Gastroesophageal sphincter (tissue), 4 donors: ENCODE results near the gene MAZ. TPM values are rescaled to one million over a fixed set of nuclear protein-coding genes. Genes with fewer than 3 reads are reported as not detected.
"Not testable (repeated sequence)": the region's sequence is repeated elsewhere in the genome, so short reads cannot be mapped to it uniquely, and the experiment has no call there.

Experiments used
- ATAC-seq: fragments of 150-250 bp; one replicate; pipeline ENCODE4 v1.9.1; 2016; ENCODE audit warnings: mild to moderate bottlenecking, moderate library complexity
- H3K27ac ChIP-seq, 4 donors: fragments of 200-600 bp; sonication (generic) in 3 of 4; 1 replicate in 3 of 4; 2 replicates in 1 of 4; pipeline ENCODE4 v1.5.1; 2016 to 2019
- H3K27me3 ChIP-seq: fragments of 200-600 bp; sonication (generic); one replicate; pipeline ENCODE4 v1.5.1; 2019
- H3K36me3 ChIP-seq, 2 donors: fragments of 200-600 bp; sonication (generic); one replicate each; pipeline ENCODE4 v1.5.1; 2019; ENCODE audit warnings: control low read depth in 1 of 2
- H3K4me1 ChIP-seq, 3 donors: fragments of 200-600 bp; sonication (generic); 1 replicate in 2 of 3; 2 replicates in 1 of 3; pipeline ENCODE4 v1.5.1; 2016 to 2019; ENCODE audit warnings: control low read depth in 2 of 3
- H3K4me3 ChIP-seq, 2 donors: fragments of 200-600 bp; sonication (generic); one replicate each; pipeline ENCODE4 v1.5.1; 2019; ENCODE audit warnings: mild to moderate bottlenecking in 1 of 2, moderate library complexity in 1 of 2
- H3K9me3 ChIP-seq, 3 donors: fragments of 200-600 bp; sonication (generic); one replicate each; pipeline ENCODE4 v1.5.1; 2017 to 2019; ENCODE audit warnings: control low read depth in 2 of 3
- EP300 ChIP-seq: sonication (generic); formaldehyde crosslinking; IDR thresholded peaks from one replicate; pipeline ENCODE4 v1.6.1; 2017; ENCODE audit warnings: antibody characterized with exemption, mild to moderate bottlenecking
- POLR2A ChIP-seq, 2 donors: fragments of 450-650 bp; IDR thresholded peaks; one replicate each; pipeline ENCODE4 v1.6.1; 2017; ENCODE audit warnings: antibody characterized with exemption in 2 of 2, mild to moderate bottlenecking in 2 of 2, moderate library complexity in 1 of 2
- POLR2AphosphoS5 ChIP-seq: sonication (generic); formaldehyde crosslinking; IDR thresholded peaks from one replicate; pipeline ENCODE4 v1.6.1; 2017; ENCODE audit warnings: antibody characterized with exemption
- WGBS, 2 donors: methylation state at CpG; one replicate each; pipeline ENCODE4 v1.1.5; 2018; ENCODE audit warnings: low coverage in 1 of 2; 5-methylcytosine and 5-hydroxymethylcytosine counted together
- total RNA-seq, 4 donors: library from RNA; depleted of rRNA; stranded (reverse); fragments of >200 nt; gene quantifications; one replicate each; pipeline ENCODE4 v1.1.0, GENCODE V29; 2016
- TF ChIP-seq, protein P1 (sequence below), 4 experiments: fragments of 200-600 bp in 2 of 4; fragments of 450-650 bp in 2 of 4; sonication (generic) in 1 of 4; IDR thresholded peaks; one replicate each; pipeline ENCODE4 v1.5.1; 2017 to 2019; ENCODE audit warnings: antibody characterized with exemption in 4 of 4, mild to moderate bottlenecking in 2 of 4, moderate library complexity in 2 of 4

The MAZ gene
- total RNA-seq, 4 donors from 2014 or later: 86.3 to 212 (median 116) TPM

DNA sequence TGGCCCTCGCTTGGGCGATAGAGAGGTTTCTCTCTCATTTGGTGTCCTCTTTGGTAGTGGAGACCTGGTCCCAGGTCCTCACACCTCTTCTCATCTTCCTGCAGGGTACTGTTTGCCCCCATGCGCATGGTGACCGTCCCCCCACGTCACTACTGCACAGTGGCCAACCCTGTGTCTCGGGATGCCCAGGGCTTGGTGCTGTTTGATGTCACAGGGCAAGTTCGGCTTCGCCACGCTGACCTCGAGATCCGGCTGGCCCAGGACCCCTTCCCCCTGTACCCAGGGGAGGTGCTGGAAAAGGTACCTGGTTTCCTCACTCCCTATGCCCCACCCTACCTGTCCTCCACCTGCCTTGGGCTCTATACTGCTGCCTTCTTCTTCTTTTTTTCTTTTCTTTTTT is 24.4 kb downstream of the MAZ start:
- TF ChIP-seq POLR2A (IDR thresholded peaks at IDR 0.05) (no peak), EP300 (no peak), POLR2AphosphoS5 (no peak)
- TF ChIP-seq, protein P1, sequence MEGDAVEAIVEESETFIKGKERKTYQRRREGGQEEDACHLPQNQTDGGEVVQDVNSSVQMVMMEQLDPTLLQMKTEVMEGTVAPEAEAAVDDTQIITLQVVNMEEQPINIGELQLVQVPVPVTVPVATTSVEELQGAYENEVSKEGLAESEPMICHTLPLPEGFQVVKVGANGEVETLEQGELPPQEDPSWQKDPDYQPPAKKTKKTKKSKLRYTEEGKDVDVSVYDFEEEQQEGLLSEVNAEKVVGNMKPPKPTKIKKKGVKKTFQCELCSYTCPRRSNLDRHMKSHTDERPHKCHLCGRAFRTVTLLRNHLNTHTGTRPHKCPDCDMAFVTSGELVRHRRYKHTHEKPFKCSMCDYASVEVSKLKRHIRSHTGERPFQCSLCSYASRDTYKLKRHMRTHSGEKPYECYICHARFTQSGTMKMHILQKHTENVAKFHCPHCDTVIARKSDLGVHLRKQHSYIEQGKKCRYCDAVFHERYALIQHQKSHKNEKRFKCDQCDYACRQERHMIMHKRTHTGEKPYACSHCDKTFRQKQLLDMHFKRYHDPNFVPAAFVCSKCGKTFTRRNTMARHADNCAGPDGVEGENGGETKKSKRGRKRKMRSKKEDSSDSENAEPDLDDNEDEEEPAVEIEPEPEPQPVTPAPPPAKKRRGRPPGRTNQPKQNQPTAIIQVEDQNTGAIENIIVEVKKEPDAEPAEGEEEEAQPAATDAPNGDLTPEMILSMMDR (IDR thresholded peaks at IDR 0.05): no peak
- no peak overlapping the region for H3K4me3 ChIP-seq
- no peak for ATAC-seq
- H3K27ac ChIP-seq: no peak overlapping the region
- 63 to 89% methylated on average over 2 of the region's 11 CpGs for WGBS, 2 donors
- no peaks in the 10 kb centered on the region for H3K27me3 ChIP-seq
- no peaks in the 10 kb centered on the region for H3K9me3 ChIP-seq
- H3K4me1 ChIP-seq: peaks cover 0 to 40% (median 4%) of the 10 kb centered on the region in 3 donors
- H3K36me3 ChIP-seq: peaks cover 0 to 63% of the 10 kb centered on the region in 2 donors

DNA sequence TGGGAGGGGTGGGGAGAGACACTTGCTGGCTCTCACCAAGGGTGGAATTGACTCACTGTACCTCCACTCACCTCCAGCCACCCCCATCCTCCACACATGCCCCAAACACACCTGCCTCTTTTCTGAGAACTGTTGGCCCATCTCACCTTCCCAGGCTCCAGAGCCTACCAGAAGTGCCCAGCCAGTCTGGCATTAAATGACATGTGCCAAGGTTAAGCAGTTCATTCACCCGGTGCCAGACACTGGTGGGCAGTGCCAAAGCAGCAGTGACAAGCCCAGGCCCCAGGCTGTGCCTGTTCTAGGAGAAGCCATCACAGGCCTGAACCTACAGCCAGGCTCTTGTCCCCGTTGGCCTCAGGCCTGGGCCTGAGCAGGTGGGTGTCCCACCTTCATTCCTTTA is 25.2 kb downstream of the MAZ start:
- Histone ChIP-seq H3K9me3 (no peaks in the 10 kb centered on the region), H3K4me1 (peaks cover 0 to 33% (median 0%) of the 10 kb centered on the region in 3 donors), H3K27ac (no peak overlapping the region), H3K27me3 (no peaks in the 10 kb centered on the region), H3K4me3 (no peak overlapping the region), H3K36me3 (peaks cover 0 to 70% of the 10 kb centered on the region in 2 donors)
- TF ChIP-seq POLR2A (IDR thresholded peaks at IDR 0.05) (no peak), POLR2AphosphoS5 (no peak), EP300 (no peak)
- TF ChIP-seq, protein P1 (IDR thresholded peaks at IDR 0.05): no peak
- 87% methylated on average over 2 of the region's 2 CpGs; no CpG with 5 or more reads in 1 of the 2 donors for WGBS, 2 donors
- ATAC-seq: no peak

DNA sequence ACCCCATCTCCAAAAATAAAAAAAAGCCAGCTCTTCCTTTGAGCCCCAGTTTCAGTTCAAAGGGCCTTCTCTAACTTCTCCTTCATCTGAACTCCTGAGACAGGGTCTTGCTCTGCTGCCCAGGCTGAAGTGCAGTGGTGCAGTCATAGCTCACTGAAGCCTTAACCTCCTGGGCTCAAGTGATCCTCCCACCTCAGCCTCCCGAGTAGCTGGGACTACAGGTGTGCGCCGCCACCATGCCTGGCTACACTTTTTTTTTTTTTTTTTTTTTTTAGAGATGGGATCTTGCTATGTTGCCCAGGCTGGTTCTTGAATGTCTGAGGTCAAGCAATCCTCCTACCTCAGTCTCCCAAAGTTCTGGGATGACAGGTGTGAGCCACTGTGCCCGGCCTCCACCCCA is 26.9 kb downstream of the MAZ start:
- peaks cover 0 to 18% (median 0%) of the 10 kb centered on the region in 3 donors for H3K4me1 ChIP-seq
- H3K9me3 ChIP-seq, H3K27ac ChIP-seq, H3K4me3 ChIP-seq, H3K27me3 ChIP-seq, ATAC-seq: not testable (repeated sequence)
- WGBS, 2 donors: 100% methylated on average over 1 of the region's 4 CpGs; no CpG with 5 or more reads in 1 of the 2 donors
- H3K36me3 ChIP-seq: peaks cover 0 to 87% of the 10 kb centered on the region in 2 donors

DNA sequence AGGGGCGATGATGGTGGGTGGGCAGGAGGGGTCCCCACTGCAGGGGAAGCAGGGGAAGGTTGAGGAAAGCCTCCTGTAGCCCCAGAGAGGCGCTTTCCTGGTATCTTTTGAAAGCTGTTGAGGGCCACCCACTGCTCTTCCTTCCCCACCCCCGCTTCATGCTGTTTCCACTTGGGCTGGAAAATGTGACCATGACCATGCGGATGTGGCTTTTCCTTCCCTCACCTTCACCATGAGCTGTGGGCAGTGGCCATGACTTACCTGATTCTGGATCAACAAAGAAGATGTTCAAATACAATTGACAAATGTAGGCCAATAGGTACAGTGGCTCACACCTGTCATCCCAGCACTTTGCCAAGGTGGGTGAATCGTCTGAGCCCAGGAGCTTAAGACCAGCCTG is 27.8 kb downstream of the MAZ start:
- H3K36me3 ChIP-seq: peaks cover 0 to 96% of the 10 kb centered on the region in 2 donors
- no peaks in the 10 kb centered on the region for H3K27me3 ChIP-seq
- 84 to 100% methylated on average over 2 to 4 of the region's 5 CpGs for WGBS, 2 donors
- peaks cover 0 to 9% (median 0%) of the 10 kb centered on the region in 3 donors for H3K4me1 ChIP-seq
- H3K27ac ChIP-seq: no peak overlapping the region
- ATAC-seq: no peak
- no peak overlapping the region for H3K4me3 ChIP-seq
- no peaks in the 10 kb centered on the region for H3K9me3 ChIP-seq
- TF ChIP-seq POLR2A (IDR thresholded peaks at IDR 0.05) (no peak), POLR2AphosphoS5 (no peak), EP300 (no peak)
- TF ChIP-seq, protein P1 (IDR thresholded peaks at IDR 0.05): no peak

DNA sequence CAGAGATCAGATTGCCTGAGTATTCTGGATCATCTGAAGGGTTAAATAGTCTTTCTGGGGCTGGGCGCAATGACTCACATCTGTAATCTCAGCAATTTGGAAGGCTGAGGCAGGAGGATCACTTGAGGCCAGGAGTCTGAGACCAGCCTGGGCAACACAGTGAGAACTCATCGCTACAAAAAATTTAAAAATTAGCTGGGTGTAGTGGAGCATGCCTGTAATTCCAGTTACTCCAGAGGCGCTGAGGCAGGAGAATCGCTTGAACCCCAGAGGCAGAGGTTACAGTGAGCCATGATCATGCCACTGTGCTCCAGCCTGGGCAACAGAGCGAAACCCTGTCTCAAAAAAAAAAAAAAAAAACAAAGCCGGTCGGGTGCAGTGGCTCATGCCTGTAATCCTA is 29.6 kb downstream of the MAZ start:
- H3K9me3 ChIP-seq: no peaks in the 10 kb centered on the region
- no peaks in the 10 kb centered on the region for H3K27me3 ChIP-seq
- TF ChIP-seq POLR2AphosphoS5: no peak
- TF ChIP-seq POLR2A (IDR thresholded peaks at IDR 0.05): no peak
- TF ChIP-seq, protein P1 (IDR thresholded peaks at IDR 0.05): no peak
- TF ChIP-seq EP300: no peak
- ATAC-seq: no peak
- no peak overlapping the region for H3K4me3 ChIP-seq
- WGBS, 2 donors: 66 to 89% methylated on average over 3 to 6 of the region's 7 CpGs
- no peaks in the 10 kb centered on the region for H3K4me1 ChIP-seq
- no peak overlapping the region for H3K27ac ChIP-seq
- peaks cover 0 to 99% of the 10 kb centered on the region in 2 donors for H3K36me3 ChIP-seq
